A549 (cell line): ENCODE data around the gene PCSK5.

ENCODE experiments used
- CTCF ChIP-seq: fragments of >200 bp; sonication (Bioruptor Twin); formaldehyde crosslinking; IDR thresholded peaks from 3 replicates; pipeline ENCODE4 v1.5.1; 2016
- JUNB ChIP-seq: fragments of >200 bp; sonication (Bioruptor Twin); formaldehyde crosslinking; IDR thresholded peaks from 2 replicates; pipeline ENCODE4 v1.6.1; 2016
- RCOR1 ChIP-seq: fragments of 150-350 bp; IDR thresholded peaks from 2 replicates; pipeline ENCODE4 v1.6.1; 2014; ENCODE audit warnings: antibody characterized with exemption, low read length, low read depth
- SREBF2 ChIP-seq: fragments of 450-650 bp; IDR thresholded peaks from 2 replicates; pipeline ENCODE4 v1.6.1; 2014; ENCODE audit warnings: mild to moderate bottlenecking, moderate library complexity
- TF ChIP-seq, protein P1 (sequence below): fragments of 200-600 bp; sonication (generic); IDR thresholded peaks from 2 replicates; pipeline ENCODE4 v1.6.1; 2016; ENCODE audit warnings: antibody characterized with exemption, mild to moderate bottlenecking, moderate library complexity

- no peak for TF ChIP-seq CTCF
- TF ChIP-seq JUNB: no peak
- TF ChIP-seq SREBF2: no peak
- no peak for TF ChIP-seq RCOR1
- TF ChIP-seq, protein P1, sequence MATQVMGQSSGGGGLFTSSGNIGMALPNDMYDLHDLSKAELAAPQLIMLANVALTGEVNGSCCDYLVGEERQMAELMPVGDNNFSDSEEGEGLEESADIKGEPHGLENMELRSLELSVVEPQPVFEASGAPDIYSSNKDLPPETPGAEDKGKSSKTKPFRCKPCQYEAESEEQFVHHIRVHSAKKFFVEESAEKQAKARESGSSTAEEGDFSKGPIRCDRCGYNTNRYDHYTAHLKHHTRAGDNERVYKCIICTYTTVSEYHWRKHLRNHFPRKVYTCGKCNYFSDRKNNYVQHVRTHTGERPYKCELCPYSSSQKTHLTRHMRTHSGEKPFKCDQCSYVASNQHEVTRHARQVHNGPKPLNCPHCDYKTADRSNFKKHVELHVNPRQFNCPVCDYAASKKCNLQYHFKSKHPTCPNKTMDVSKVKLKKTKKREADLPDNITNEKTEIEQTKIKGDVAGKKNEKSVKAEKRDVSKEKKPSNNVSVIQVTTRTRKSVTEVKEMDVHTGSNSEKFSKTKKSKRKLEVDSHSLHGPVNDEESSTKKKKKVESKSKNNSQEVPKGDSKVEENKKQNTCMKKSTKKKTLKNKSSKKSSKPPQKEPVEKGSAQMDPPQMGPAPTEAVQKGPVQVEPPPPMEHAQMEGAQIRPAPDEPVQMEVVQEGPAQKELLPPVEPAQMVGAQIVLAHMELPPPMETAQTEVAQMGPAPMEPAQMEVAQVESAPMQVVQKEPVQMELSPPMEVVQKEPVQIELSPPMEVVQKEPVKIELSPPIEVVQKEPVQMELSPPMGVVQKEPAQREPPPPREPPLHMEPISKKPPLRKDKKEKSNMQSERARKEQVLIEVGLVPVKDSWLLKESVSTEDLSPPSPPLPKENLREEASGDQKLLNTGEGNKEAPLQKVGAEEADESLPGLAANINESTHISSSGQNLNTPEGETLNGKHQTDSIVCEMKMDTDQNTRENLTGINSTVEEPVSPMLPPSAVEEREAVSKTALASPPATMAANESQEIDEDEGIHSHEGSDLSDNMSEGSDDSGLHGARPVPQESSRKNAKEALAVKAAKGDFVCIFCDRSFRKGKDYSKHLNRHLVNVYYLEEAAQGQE: no peak
Observed at GRCh38 chr9:76099516-76099915, 209.0 kb downstream of the PCSK5 start.
